SU-DHL-6 (cell line): ENCODE measurements around the gene SFSWAP.

Source experiments
- EZH2phosphoT487 ChIP-seq: fragments of 200-600 bp; sonication (generic), shearing (Covaris generic); conservative IDR thresholded peaks from 2 replicates; pipeline ENCODE4 v1.6.1; 2018; ENCODE audit warnings: mild to moderate bottlenecking, antibody characterized with exemption, low read length, moderate library complexity, mixed read lengths
- TF ChIP-seq, protein P1 (sequence below): fragments of 200-600 bp; sonication (generic); IDR thresholded peaks from one replicate; pipeline ENCODE4 v1.5.1; 2017; ENCODE audit warnings: antibody characterized with exemption, mild to moderate bottlenecking, low read length, moderate library complexity; ENCODE audit not compliant: insufficient read depth, poor library complexity, severe bottlenecking

DNA sequence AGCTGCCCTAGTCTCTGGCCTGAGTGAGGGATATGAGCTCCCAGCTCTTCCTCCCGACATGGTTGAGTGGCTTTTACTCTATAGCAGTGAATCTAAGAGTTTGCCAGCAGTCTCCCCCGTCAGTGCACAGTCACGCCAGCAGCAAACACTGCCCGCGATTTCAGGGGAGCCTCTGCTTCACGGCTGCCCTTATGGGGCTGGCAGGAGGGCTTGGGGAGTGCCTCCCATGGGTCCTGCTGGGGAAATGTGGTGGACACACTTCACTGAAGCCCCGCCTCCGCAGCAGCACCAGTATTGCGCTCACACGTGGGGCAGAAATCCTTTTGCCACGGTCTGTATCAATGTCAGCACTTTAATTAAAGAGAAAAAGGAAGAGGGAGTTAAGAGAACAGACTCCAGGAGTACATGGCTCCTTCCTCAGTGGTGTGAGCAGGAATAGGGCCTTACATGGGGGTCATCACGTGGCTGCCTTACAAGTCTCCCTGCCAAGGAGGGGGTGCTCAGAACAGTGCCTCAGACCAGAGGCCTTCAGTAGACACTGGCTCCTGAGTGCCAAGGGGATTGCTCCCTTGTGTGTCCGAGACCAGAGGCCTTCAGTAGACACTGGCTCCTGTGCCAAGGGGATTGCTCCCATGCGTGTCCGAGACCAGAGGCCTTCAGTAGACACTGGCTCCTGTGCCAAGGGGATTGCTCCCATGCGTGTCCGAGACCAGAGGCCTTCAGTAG lies 55.7 kb downstream of the SFSWAP start:
- TF ChIP-seq, protein P1, sequence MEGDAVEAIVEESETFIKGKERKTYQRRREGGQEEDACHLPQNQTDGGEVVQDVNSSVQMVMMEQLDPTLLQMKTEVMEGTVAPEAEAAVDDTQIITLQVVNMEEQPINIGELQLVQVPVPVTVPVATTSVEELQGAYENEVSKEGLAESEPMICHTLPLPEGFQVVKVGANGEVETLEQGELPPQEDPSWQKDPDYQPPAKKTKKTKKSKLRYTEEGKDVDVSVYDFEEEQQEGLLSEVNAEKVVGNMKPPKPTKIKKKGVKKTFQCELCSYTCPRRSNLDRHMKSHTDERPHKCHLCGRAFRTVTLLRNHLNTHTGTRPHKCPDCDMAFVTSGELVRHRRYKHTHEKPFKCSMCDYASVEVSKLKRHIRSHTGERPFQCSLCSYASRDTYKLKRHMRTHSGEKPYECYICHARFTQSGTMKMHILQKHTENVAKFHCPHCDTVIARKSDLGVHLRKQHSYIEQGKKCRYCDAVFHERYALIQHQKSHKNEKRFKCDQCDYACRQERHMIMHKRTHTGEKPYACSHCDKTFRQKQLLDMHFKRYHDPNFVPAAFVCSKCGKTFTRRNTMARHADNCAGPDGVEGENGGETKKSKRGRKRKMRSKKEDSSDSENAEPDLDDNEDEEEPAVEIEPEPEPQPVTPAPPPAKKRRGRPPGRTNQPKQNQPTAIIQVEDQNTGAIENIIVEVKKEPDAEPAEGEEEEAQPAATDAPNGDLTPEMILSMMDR, result no peak
- no peak for TF ChIP-seq EZH2phosphoT487
